K562 (cell line): ENCODE data around the gene EFEMP2. TPM values are rescaled to one million over a fixed set of nuclear protein-coding genes. Genes with fewer than 3 reads are reported as not detected.

ENCODE experiments used
- ARID2 ChIP-seq: fragments of 450-650 bp; IDR thresholded peaks from 2 replicates; pipeline ENCODE4 v1.6.1; 2017; ENCODE audit warnings: antibody characterized with exemption, mild to moderate bottlenecking
- BMI1 ChIP-seq: fragments of 150-350 bp; IDR thresholded peaks from 2 replicates; pipeline ENCODE4 v1.6.1; 2014; ENCODE audit warnings: low read length
- CBX1 ChIP-seq: sonication (generic); IDR thresholded peaks from 2 replicates; pipeline ENCODE4 v1.6.1; 2016; ENCODE audit warnings: antibody characterized with exemption, low read depth, mild to moderate bottlenecking
- CBX5 ChIP-seq: IDR thresholded peaks from 2 replicates; pipeline ENCODE4 v1.6.1; 2014; ENCODE audit warnings: low read depth, borderline replicate concordance
- FOXA1 ChIP-seq: fragments of 450-650 bp; IDR thresholded peaks from 2 replicates; pipeline ENCODE4 v1.6.1; 2016; ENCODE audit warnings: mild to moderate bottlenecking, borderline replicate concordance
- ILK ChIP-seq: fragments of 450-650 bp; IDR thresholded peaks from 2 replicates; pipeline ENCODE4 v1.6.1; 2016; ENCODE audit warnings: missing genetic modification characterization, low read depth, mild to moderate bottlenecking, missing compliant biosample characterization, moderate library complexity, borderline replicate concordance
- MCM7 ChIP-seq, 2 experiments: fragments of 450-650 bp; IDR thresholded peaks; 2 replicates each; pipeline ENCODE4 v1.6.1; 2016 to 2018
- NFRKB ChIP-seq: fragments of 450-650 bp; IDR thresholded peaks from 2 replicates; pipeline ENCODE4 v1.6.1; 2016; ENCODE audit warnings: low read depth
- PRPF4 ChIP-seq: fragments of 200-400 bp; formaldehyde crosslinking; IDR thresholded peaks from one replicate; pipeline ENCODE4 v1.6.1; 2017; ENCODE audit warnings: low read length, low read depth, mild to moderate bottlenecking; ENCODE audit not compliant: insufficient read depth, poor library complexity, severe bottlenecking
- RB1 ChIP-seq: fragments of 450-650 bp; IDR thresholded peaks from 2 replicates; pipeline ENCODE4 v1.6.1; 2017; ENCODE audit warnings: low read depth, mild to moderate bottlenecking
- SMAD2 ChIP-seq: fragments of 150-350 bp; IDR thresholded peaks from 2 replicates; pipeline ENCODE4 v1.6.1; 2014; ENCODE audit warnings: low read depth, mild to moderate bottlenecking, low read length
- SMARCA4 ChIP-seq: fragments of 450-650 bp; IDR thresholded peaks from 2 replicates; pipeline ENCODE4 v1.6.1; 2016
- THRAP3 ChIP-seq: fragments of 450-650 bp; IDR thresholded peaks from 2 replicates; pipeline ENCODE4 v1.6.1; 2016; ENCODE audit warnings: mild to moderate bottlenecking, inconsistent platforms, borderline replicate concordance
- U2AF1 ChIP-seq: fragments of 200-400 bp; formaldehyde crosslinking; optimal IDR thresholded peaks from 2 replicates; pipeline ENCODE3; 2017; ENCODE audit warnings: mild to moderate bottlenecking, low read depth, low read length, moderate library complexity
- ZNF316 ChIP-seq: fragments of 450-650 bp; IDR thresholded peaks from 2 replicates; pipeline ENCODE4 v1.6.1; 2016
- ZNF445 ChIP-seq: fragments of 250-450 bp; sonication (Bioruptor Pico); IDR thresholded peaks from 2 replicates; pipeline ENCODE4 v1.4.0; 2020; ENCODE audit warnings: low read depth, mild to moderate bottlenecking, moderate library complexity
- ZNF561 ChIP-seq: fragments of 450-650 bp; formaldehyde crosslinking; conservative IDR thresholded peaks from 2 replicates; pipeline ENCODE4 v1.4.0; 2020; ENCODE audit warnings: mild to moderate bottlenecking, moderate library complexity
- polyA plus RNA-seq, 8 experiments: library from polyadenylated mRNA; depleted of rRNA in 4 of 8; stranded (reverse) in 5 of 8; unstranded in 3 of 8; fragments of >200 nt; fragmentation: Nextera tagmentation in 2 of 8; fragmentation: Illumina TruSeq in 1 of 8; extraction: Ambion mirVana in 2 of 8; extraction: Trizol in 1 of 8; gene quantifications; 2 replicates each; pipeline versions ENCODE4 v1.2.1 to v1.2.3, GENCODE V29; 2011 to 2014; ENCODE audit warnings: inconsistent platforms in 1 of 8, missing spikeins in 1 of 8
- total RNA-seq, 7 experiments: library from RNA; depleted of rRNA in 6 of 7; stranded (reverse); fragments of >200 nt in 6 of 7; fragmentation: Illumina TruSeq in 2 of 7; extraction: Trizol in 2 of 7; gene quantifications; 2 replicates each; pipeline versions ENCODE4 v1.2.1 to v1.2.3, GENCODE V29; 2011 to 2021; ENCODE audit warnings: low replicate concordance in 1 of 7
- TF ChIP-seq, protein P1 (sequence below): fragments of 200-600 bp; sonication (generic); IDR thresholded peaks from one replicate; pipeline ENCODE4 v1.6.1; 2012; ENCODE audit warnings: mild to moderate bottlenecking, low read depth, low read length, inconsistent platforms
- TF ChIP-seq, protein P2 (sequence below): fragments of 450-650 bp; IDR thresholded peaks from 2 replicates; pipeline ENCODE4 v1.6.1; 2016; ENCODE audit warnings: low read depth, mild to moderate bottlenecking, moderate library complexity

The EFEMP2 gene
- total and polyA plus RNA-seq, 9 of the 15 experiments (the other 6 are each of a cell fraction or from before 2014, with no cell fraction given): 0.07 to 2.9 (median 0.69) TPM; not detected in 1

DNA sequence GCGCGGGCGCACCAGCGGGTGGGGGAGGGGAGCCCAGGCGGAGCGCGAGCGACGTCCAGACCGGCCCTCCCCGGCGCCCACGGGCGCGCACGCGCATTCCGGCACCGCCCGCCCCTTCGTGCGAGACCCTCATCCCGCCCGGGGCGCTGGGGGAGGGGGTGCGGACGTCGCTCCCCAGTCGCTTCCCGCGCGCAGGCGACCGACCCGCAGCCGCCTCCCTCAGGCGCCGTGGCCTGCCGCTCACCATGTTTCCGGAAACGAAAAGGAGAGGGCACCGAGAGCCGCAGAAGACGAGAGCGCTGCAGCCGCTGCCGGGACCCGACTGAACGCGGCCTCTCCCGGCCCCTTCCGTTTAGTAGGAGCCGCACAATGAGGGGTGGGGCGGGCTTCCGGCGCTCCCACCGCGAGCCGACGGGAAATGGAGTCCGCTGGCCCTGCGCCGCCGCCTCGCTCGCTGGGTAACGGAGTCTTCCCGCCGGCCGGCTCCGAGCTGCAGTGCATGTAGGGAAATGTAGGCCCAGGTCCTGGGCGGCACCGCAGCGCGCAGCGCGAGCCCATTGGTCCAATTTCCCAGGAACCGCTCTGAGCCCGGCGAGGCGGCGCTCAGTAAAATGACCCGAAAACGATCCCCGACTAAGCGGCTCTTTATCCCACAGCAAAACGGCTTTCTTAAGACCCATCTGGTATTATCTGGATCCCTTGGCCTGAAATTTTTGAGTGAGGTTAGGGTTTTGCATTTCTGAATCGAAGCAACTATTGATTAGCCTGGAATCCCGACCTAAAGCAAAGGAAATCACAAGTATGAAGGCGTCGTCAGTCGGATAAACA, 14.5 kb downstream of the EFEMP2 start, which contains the start of gene CFL1 (continued):
- TF ChIP-seq, protein P1, sequence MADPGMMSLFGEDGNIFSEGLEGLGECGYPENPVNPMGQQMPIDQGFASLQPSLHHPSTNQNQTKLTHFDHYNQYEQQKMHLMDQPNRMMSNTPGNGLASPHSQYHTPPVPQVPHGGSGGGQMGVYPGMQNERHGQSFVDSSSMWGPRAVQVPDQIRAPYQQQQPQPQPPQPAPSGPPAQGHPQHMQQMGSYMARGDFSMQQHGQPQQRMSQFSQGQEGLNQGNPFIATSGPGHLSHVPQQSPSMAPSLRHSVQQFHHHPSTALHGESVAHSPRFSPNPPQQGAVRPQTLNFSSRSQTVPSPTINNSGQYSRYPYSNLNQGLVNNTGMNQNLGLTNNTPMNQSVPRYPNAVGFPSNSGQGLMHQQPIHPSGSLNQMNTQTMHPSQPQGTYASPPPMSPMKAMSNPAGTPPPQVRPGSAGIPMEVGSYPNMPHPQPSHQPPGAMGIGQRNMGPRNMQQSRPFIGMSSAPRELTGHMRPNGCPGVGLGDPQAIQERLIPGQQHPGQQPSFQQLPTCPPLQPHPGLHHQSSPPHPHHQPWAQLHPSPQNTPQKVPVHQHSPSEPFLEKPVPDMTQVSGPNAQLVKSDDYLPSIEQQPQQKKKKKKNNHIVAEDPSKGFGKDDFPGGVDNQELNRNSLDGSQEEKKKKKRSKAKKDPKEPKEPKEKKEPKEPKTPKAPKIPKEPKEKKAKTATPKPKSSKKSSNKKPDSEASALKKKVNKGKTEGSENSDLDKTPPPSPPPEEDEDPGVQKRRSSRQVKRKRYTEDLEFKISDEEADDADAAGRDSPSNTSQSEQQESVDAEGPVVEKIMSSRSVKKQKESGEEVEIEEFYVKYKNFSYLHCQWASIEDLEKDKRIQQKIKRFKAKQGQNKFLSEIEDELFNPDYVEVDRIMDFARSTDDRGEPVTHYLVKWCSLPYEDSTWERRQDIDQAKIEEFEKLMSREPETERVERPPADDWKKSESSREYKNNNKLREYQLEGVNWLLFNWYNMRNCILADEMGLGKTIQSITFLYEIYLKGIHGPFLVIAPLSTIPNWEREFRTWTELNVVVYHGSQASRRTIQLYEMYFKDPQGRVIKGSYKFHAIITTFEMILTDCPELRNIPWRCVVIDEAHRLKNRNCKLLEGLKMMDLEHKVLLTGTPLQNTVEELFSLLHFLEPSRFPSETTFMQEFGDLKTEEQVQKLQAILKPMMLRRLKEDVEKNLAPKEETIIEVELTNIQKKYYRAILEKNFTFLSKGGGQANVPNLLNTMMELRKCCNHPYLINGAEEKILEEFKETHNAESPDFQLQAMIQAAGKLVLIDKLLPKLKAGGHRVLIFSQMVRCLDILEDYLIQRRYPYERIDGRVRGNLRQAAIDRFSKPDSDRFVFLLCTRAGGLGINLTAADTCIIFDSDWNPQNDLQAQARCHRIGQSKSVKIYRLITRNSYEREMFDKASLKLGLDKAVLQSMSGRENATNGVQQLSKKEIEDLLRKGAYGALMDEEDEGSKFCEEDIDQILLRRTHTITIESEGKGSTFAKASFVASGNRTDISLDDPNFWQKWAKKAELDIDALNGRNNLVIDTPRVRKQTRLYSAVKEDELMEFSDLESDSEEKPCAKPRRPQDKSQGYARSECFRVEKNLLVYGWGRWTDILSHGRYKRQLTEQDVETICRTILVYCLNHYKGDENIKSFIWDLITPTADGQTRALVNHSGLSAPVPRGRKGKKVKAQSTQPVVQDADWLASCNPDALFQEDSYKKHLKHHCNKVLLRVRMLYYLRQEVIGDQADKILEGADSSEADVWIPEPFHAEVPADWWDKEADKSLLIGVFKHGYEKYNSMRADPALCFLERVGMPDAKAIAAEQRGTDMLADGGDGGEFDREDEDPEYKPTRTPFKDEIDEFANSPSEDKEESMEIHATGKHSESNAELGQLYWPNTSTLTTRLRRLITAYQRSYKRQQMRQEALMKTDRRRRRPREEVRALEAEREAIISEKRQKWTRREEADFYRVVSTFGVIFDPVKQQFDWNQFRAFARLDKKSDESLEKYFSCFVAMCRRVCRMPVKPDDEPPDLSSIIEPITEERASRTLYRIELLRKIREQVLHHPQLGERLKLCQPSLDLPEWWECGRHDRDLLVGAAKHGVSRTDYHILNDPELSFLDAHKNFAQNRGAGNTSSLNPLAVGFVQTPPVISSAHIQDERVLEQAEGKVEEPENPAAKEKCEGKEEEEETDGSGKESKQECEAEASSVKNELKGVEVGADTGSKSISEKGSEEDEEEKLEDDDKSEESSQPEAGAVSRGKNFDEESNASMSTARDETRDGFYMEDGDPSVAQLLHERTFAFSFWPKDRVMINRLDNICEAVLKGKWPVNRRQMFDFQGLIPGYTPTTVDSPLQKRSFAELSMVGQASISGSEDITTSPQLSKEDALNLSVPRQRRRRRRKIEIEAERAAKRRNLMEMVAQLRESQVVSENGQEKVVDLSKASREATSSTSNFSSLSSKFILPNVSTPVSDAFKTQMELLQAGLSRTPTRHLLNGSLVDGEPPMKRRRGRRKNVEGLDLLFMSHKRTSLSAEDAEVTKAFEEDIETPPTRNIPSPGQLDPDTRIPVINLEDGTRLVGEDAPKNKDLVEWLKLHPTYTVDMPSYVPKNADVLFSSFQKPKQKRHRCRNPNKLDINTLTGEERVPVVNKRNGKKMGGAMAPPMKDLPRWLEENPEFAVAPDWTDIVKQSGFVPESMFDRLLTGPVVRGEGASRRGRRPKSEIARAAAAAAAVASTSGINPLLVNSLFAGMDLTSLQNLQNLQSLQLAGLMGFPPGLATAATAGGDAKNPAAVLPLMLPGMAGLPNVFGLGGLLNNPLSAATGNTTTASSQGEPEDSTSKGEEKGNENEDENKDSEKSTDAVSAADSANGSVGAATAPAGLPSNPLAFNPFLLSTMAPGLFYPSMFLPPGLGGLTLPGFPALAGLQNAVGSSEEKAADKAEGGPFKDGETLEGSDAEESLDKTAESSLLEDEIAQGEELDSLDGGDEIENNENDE: no peak
- TF ChIP-seq ZNF316 (no peak), ZNF561 (no peak), MCM7 (IDR thresholded peaks at IDR 0.05) (no peak), SMARCA4 (no peak), CBX5 (no peak), ARID2 (no peak), ILK (tag) (no peak), U2AF1 (peak; percentile 76), RB1 (peak; percentile 67; the same call in 1 of the 2 replicates), CBX1 (peak; percentile 90), FOXA1 (no peak), BMI1 (no peak), ZNF445 (CRISPR knock-in tag) (no peak), PRPF4 (peak; percentile 78), NFRKB (no peak), SMAD2 (no peak), THRAP3 (no peak)
- TF ChIP-seq, protein P2, sequence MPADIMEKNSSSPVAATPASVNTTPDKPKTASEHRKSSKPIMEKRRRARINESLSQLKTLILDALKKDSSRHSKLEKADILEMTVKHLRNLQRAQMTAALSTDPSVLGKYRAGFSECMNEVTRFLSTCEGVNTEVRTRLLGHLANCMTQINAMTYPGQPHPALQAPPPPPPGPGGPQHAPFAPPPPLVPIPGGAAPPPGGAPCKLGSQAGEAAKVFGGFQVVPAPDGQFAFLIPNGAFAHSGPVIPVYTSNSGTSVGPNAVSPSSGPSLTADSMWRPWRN: no peak
